Measurements from ENCODE around the gene TFE3.

TFE3 gene

GRCh38 chrX:48999030-48999429 lies 44.1 kb downstream of the TFE3 start:
- no peak for TF ChIP-seq SNAI2 (CRISPR knock-in tag; IDR thresholded peaks at IDR 0.05)
- TF ChIP-seq ZNF8 (CRISPR knock-in tag; IDR thresholded peaks at IDR 0.05): no peak
- TF ChIP-seq ZFP30 (CRISPR knock-in tag; IDR thresholded peaks at IDR 0.05): no peak
- no peak for TF ChIP-seq PPARA (CRISPR knock-in tag; IDR thresholded peaks at IDR 0.05; ENCODE audit: borderline replicate concordance)
- TF ChIP-seq ESRRG (CRISPR knock-in tag; IDR thresholded peaks at IDR 0.05): no peak
- no peak for TF ChIP-seq ARNTL (CRISPR knock-in tag; IDR thresholded peaks at IDR 0.05; ENCODE audit: borderline replicate concordance, low read depth)
- no peak for TF ChIP-seq TOX (CRISPR knock-in tag; IDR thresholded peaks at IDR 0.05; ENCODE audit: borderline replicate concordance)
- no peak for TF ChIP-seq PATZ1 (CRISPR knock-in tag; IDR thresholded peaks at IDR 0.05; ENCODE audit: borderline replicate concordance)
- ATAC-seq: no peak

GRCh38 chrX:48998391-48998790 lies 44.8 kb downstream of the TFE3 start:
- TF ChIP-seq ZFP30 (CRISPR knock-in tag; IDR thresholded peaks at IDR 0.05) (no peak), ESRRG (CRISPR knock-in tag; IDR thresholded peaks at IDR 0.05) (no peak), CSRNP3 (CRISPR knock-in tag; IDR thresholded peaks at IDR 0.05) (no peak), ZNF70 (CRISPR knock-in tag; IDR thresholded peaks at IDR 0.05) (no peak), BACH2 (CRISPR knock-in tag; IDR thresholded peaks at IDR 0.05; ENCODE audit: borderline replicate concordance) (no peak), ZFP3 (CRISPR knock-in tag; IDR thresholded peaks at IDR 0.05) (no peak), TSHZ2 (CRISPR knock-in tag; IDR thresholded peaks at IDR 0.05) (no peak), POU6F1 (CRISPR knock-in tag; IDR thresholded peaks at IDR 0.05; ENCODE audit: borderline replicate concordance, low read depth) (no peak), TOX (CRISPR knock-in tag; IDR thresholded peaks at IDR 0.05; ENCODE audit: borderline replicate concordance) (no peak), PATZ1 (CRISPR knock-in tag; IDR thresholded peaks at IDR 0.05; ENCODE audit: borderline replicate concordance) (no peak)
- ATAC-seq: no peak

GRCh38 chrX:48997865-48998264 lies 45.3 kb downstream of the TFE3 start:
- no peak for ATAC-seq

More at GRCh38 chrX:48997865-48998264, 45.3 kb downstream of the TFE3 start:
- TF ChIP-seq GLIS3 (CRISPR knock-in tag; IDR thresholded peaks at IDR 0.05) (no peak), PPARA (CRISPR knock-in tag; IDR thresholded peaks at IDR 0.05; ENCODE audit: borderline replicate concordance) (no peak), ZC3H10 (CRISPR knock-in tag; IDR thresholded peaks at IDR 0.05) (no peak), CSDC2 (CRISPR knock-in tag; IDR thresholded peaks at IDR 0.05) (no peak), ARNTL (CRISPR knock-in tag; IDR thresholded peaks at IDR 0.05; ENCODE audit: borderline replicate concordance, low read depth) (no peak), ISL1 (CRISPR knock-in tag; IDR thresholded peaks at IDR 0.05) (no peak), ZFP30 (CRISPR knock-in tag; IDR thresholded peaks at IDR 0.05) (no peak), ZNF70 (CRISPR knock-in tag; IDR thresholded peaks at IDR 0.05) (no peak), PATZ1 (CRISPR knock-in tag; IDR thresholded peaks at IDR 0.05; ENCODE audit: borderline replicate concordance) (no peak), OSR1 (CRISPR knock-in tag; IDR thresholded peaks at IDR 0.05) (no peak), CSRNP3 (CRISPR knock-in tag; IDR thresholded peaks at IDR 0.05) (no peak), CREB5 (CRISPR knock-in tag; IDR thresholded peaks at IDR 0.05; ENCODE audit: low read depth) (no peak)

Data from SK-N-SH treated with all-trans-retinoic acid at 6 μM for 48 hours (cell line).